GM23338 (cell line): ENCODE measurements around the gene SPTBN2. TPM values are rescaled to one million over a fixed set of nuclear protein-coding genes. Genes with fewer than 3 reads are reported as not detected.

Experiments used
- ATAC-seq: fragments of 200-7000 bp; cut with Tn5 transposase; 3 replicates; pipeline ENCODE4 v1.9.1; 2020
- DNase-seq: peaks from one replicate; pipeline ENCODE4 v3.0.0-alpha.2; 2015; ENCODE audit warnings: low spot score
- H2AFZ ChIP-seq: fragments of 200-600 bp; sonication (generic); 2 replicates; pipeline ENCODE4 v1.8.0; 2016; ENCODE audit warnings: antibody characterized with exemption, mild to moderate bottlenecking, moderate library complexity
- H3F3A ChIP-seq: fragments of 200-600 bp; sonication (generic); replicated peaks from 2 replicates; pipeline ENCODE4 v1.8.0; 2017; ENCODE audit warnings: antibody characterized with exemption, mixed run types, low read depth
- H3K27ac ChIP-seq: fragments of 200-600 bp; sonication (generic); 2 replicates; pipeline ENCODE4 v1.6.1; 2016; ENCODE audit warnings: low read depth
- H3K27me3 ChIP-seq: fragments of 200-600 bp; sonication (generic); 2 replicates; pipeline ENCODE4 v1.8.0; 2016; ENCODE audit warnings: mild to moderate bottlenecking, mixed run types, moderate library complexity; ENCODE audit not compliant: insufficient read depth
- H3K36me3 ChIP-seq: fragments of 200-600 bp; sonication (generic); 2 replicates; pipeline ENCODE4 v1.8.0; 2016; ENCODE audit warnings: mild to moderate bottlenecking; ENCODE audit not compliant: insufficient read depth
- H3K4me1 ChIP-seq: fragments of 200-600 bp; sonication (generic); 2 replicates; pipeline ENCODE4 v1.8.0; 2016; ENCODE audit warnings: mild to moderate bottlenecking, moderate library complexity; ENCODE audit not compliant: insufficient read depth
- H3K4me2 ChIP-seq: fragments of 200-600 bp; sonication (generic); 2 replicates; pipeline ENCODE4 v1.7.1; 2017; ENCODE audit warnings: mixed run types
- H3K4me3 ChIP-seq: fragments of 200-600 bp; sonication (generic); 2 replicates; pipeline ENCODE4 v1.6.1; 2016; ENCODE audit warnings: mixed run types
- H3K79me2 ChIP-seq: fragments of 200-600 bp; sonication (generic); replicated peaks from 2 replicates; pipeline ENCODE4 v1.8.0; 2017; ENCODE audit warnings: mild to moderate bottlenecking; ENCODE audit not compliant: insufficient read depth
- H3K9me2 ChIP-seq: fragments of 200-600 bp; sonication (generic); 2 replicates; pipeline ENCODE4 v1.8.0; 2017; ENCODE audit not compliant: insufficient read depth
- H4K20me1 ChIP-seq: fragments of 200-600 bp; sonication (generic); replicated peaks from 2 replicates; pipeline ENCODE4 v1.8.0; 2017; ENCODE audit warnings: mild to moderate bottlenecking; ENCODE audit not compliant: insufficient read depth
- H3K27ac Mint-ChIP-seq: 2 replicates; pipeline ENCODE4 v1.8.0; 2020; ENCODE audit warnings: inconsistent platforms, mild to moderate bottlenecking, moderate library complexity, mixed read lengths
- H3K27me3 Mint-ChIP-seq: 3 replicates; pipeline ENCODE4 v1.8.0; 2022; ENCODE audit warnings: low read depth, mild to moderate bottlenecking, moderate library complexity, mixed read lengths, inconsistent platforms; ENCODE audit not compliant: insufficient read depth, poor library complexity
- H3K36me3 Mint-ChIP-seq: 3 replicates; pipeline ENCODE4 v1.8.0; 2021; ENCODE audit warnings: low read depth, mild to moderate bottlenecking, inconsistent platforms, moderate library complexity, mixed read lengths
- H3K4me1 Mint-ChIP-seq: 3 replicates; pipeline ENCODE4 v1.8.0; 2020; ENCODE audit warnings: mild to moderate bottlenecking, inconsistent platforms, mixed read lengths
- H3K4me3 Mint-ChIP-seq: 3 replicates; pipeline ENCODE4 v1.8.0; 2021; ENCODE audit warnings: moderate library complexity, mild to moderate bottlenecking, inconsistent platforms, mixed read lengths
- H3K9me3 Mint-ChIP-seq: 3 replicates; pipeline ENCODE4 v1.8.0; 2020; ENCODE audit warnings: moderate library complexity, mild to moderate bottlenecking, inconsistent platforms, mixed read lengths
- CREB1 ChIP-seq: fragments of 250-450 bp; sonication (Bioruptor Pico); IDR thresholded peaks from 2 replicates; pipeline ENCODE4 v1.5.0; 2020; ENCODE audit warnings: low read depth, mild to moderate bottlenecking, moderate library complexity
- ETS1 ChIP-seq: IDR thresholded peaks from 2 replicates; pipeline ENCODE4 v1.6.1; 2016; ENCODE audit warnings: antibody characterized with exemption
- EZH2 ChIP-seq: fragments of 200-600 bp; sonication (generic); IDR thresholded peaks from one replicate; pipeline ENCODE4 v1.8.0; 2017; ENCODE audit warnings: antibody characterized with exemption, mild to moderate bottlenecking, low read depth; ENCODE audit not compliant: unreplicated experiment
- EZH2phosphoT487 ChIP-seq: fragments of 200-600 bp; sonication (generic); IDR thresholded peaks from one replicate; pipeline ENCODE4 v1.8.1; 2018; ENCODE audit warnings: antibody characterized with exemption; ENCODE audit not compliant: unreplicated experiment
- JUNB ChIP-seq: IDR thresholded peaks from one replicate; pipeline ENCODE4 v1.6.1; 2016; ENCODE audit warnings: antibody characterized with exemption; ENCODE audit not compliant: unreplicated experiment
- NANOG ChIP-seq: IDR thresholded peaks from 2 replicates; pipeline ENCODE4 v1.6.1; 2016; ENCODE audit warnings: antibody characterized with exemption, borderline replicate concordance
- POLR2AphosphoS5 ChIP-seq: IDR thresholded peaks from 2 replicates; pipeline ENCODE4 v1.6.1; 2016; ENCODE audit warnings: antibody characterized with exemption, low read depth
- STAT1 ChIP-seq: IDR thresholded peaks from one replicate; pipeline ENCODE4 v1.6.1; 2016; ENCODE audit warnings: antibody characterized with exemption; ENCODE audit not compliant: unreplicated experiment
- ZNF114 ChIP-seq: fragments of 250-450 bp; sonication (Bioruptor Pico); IDR thresholded peaks from 2 replicates; pipeline ENCODE4 v1.5.0; 2020; ENCODE audit warnings: mild to moderate bottlenecking, moderate library complexity
- ZNF331 ChIP-seq: fragments of 250-450 bp; sonication (Bioruptor Pico); IDR thresholded peaks from 2 replicates; pipeline ENCODE4 v1.5.0; 2020; ENCODE audit warnings: low read depth, mild to moderate bottlenecking, moderate library complexity
- polyA plus RNA-seq: library from polyadenylated mRNA; unstranded; fragments of >200 nt; fragmentation: Nextera tagmentation; extraction: Ambion mirVana; gene quantifications from 2 replicates; pipeline ENCODE4 v1.2.1, GENCODE V29; 2016
- total RNA-seq: library from RNA; depleted of rRNA; stranded (reverse); fragments of >200 nt; shearing (Covaris generic); gene quantifications from 2 replicates; pipeline ENCODE4 v1.2.3, GENCODE V29; 2014
- TF ChIP-seq, protein P1 (sequence below): fragments of 250-450 bp; sonication (Bioruptor Pico); IDR thresholded peaks from 2 replicates; pipeline ENCODE4 v1.5.0; 2020; ENCODE audit warnings: mild to moderate bottlenecking, moderate library complexity
- TF ChIP-seq, protein P2 (sequence below), 2 experiments: fragments of 200-600 bp in 1 of 2; sonication (generic) in 1 of 2; conservative IDR thresholded peaks; 2 replicates each; pipeline versions ENCODE4 v1.5.1 to v1.6.1; 2016 to 2017; ENCODE audit warnings: antibody characterized with exemption in 2 of 2, low read depth in 2 of 2, mild to moderate bottlenecking in 2 of 2, moderate library complexity in 1 of 2

Gene SPTBN2
- total and polyA plus RNA-seq, 2 experiments from 2014 or later: 7.7 to 49.1 TPM

DNA sequence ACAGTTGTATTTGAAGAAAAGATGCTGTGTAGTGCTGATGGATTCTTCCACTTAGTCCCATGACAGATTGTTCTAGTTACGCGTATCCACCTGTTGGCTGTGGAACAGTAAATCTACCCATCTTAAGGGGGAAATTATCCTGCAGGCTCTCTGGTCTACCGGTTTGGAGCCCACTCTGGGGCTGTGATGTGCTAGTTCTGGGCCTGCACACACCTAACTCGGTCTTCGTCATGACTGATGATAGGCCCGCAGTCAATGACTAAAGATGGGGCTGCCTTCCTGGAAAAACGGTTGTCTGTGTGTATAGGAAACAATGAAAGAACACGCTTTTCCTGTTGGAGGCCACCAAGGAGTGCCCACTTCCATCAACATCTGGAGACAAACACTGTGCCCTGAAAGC is 45.1 kb downstream of the SPTBN2 start (continued):
- no peak for TF ChIP-seq ZNF331 (CRISPR knock-in tag)

DNA sequence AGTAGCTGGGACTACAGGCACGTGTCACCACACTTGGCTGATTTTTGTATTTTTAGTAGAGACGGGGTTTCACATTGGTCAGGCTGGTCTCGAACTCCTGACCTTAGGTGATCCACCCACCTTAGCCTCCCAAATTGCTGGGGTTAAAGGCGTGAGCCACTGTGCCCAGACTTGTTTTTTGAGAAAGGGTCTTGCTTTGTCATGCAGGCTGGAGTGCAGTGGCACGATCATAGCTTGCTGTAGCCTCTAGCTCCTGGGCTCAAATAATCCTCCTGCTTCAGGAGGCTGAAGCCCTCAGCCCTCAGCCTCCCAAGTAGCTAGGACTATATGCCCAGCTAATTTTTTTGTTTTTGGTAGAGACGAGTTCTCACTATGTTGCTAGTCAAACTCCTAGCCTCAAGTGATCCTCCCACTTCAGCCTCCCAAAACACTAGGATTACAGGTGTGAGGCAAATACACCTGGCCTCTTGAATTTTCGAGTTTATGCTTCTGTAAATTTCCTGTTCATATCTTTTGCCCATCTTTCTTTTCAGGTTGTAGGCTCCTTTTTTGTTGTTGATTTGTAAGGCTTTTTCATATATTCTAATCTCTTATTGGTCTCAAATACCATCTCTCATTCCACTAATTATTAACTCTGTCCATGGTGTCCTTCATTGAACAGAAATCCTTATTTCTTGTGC is 47.9 kb downstream of the SPTBN2 start:
- DNase-seq (no peak), ATAC-seq (no peak)
- Histone ChIP-seq H3K27ac (no peak overlapping the region), H3K4me1 (peaks cover 11% of the 10 kb centered on the region), H3K9me2 (no peaks in the 10 kb centered on the region), H3K4me2 (no peak overlapping the region), H3K36me3 (no peaks in the 10 kb centered on the region), H3K4me3 (no peak overlapping the region), H3K79me2 (peaks cover 11% of the 10 kb centered on the region), H3K27me3 (no peaks in the 10 kb centered on the region), H4K20me1 (no peaks in the 10 kb centered on the region; the same call in 1 of the 2 replicates), H2AFZ (no peak overlapping the region), H3F3A (peaks cover 4% of the 10 kb centered on the region; the same call in 1 of the 2 replicates)
- H3K4me1 Mint-ChIP-seq: peaks cover 16% of the 10 kb centered on the region
- H3K36me3 Mint-ChIP-seq: peaks cover 24% of the 10 kb centered on the region
- no peak overlapping the region for H3K27ac Mint-ChIP-seq
- no peak overlapping the region for H3K4me3 Mint-ChIP-seq
- H3K27me3 Mint-ChIP-seq: peaks cover 16% of the 10 kb centered on the region
- no peaks in the 10 kb centered on the region; the same call in 1 of the 3 replicates for H3K9me3 Mint-ChIP-seq
- TF ChIP-seq EZH2phosphoT487 (no peak), ZNF331 (CRISPR knock-in tag) (no peak), STAT1 (no peak), CREB1 (CRISPR knock-in tag) (no peak), ETS1 (no peak), JUNB (no peak), NANOG (no peak), POLR2AphosphoS5 (no peak), ZNF114 (CRISPR knock-in tag) (no peak), EZH2 (no peak)
- TF ChIP-seq, protein P1, sequence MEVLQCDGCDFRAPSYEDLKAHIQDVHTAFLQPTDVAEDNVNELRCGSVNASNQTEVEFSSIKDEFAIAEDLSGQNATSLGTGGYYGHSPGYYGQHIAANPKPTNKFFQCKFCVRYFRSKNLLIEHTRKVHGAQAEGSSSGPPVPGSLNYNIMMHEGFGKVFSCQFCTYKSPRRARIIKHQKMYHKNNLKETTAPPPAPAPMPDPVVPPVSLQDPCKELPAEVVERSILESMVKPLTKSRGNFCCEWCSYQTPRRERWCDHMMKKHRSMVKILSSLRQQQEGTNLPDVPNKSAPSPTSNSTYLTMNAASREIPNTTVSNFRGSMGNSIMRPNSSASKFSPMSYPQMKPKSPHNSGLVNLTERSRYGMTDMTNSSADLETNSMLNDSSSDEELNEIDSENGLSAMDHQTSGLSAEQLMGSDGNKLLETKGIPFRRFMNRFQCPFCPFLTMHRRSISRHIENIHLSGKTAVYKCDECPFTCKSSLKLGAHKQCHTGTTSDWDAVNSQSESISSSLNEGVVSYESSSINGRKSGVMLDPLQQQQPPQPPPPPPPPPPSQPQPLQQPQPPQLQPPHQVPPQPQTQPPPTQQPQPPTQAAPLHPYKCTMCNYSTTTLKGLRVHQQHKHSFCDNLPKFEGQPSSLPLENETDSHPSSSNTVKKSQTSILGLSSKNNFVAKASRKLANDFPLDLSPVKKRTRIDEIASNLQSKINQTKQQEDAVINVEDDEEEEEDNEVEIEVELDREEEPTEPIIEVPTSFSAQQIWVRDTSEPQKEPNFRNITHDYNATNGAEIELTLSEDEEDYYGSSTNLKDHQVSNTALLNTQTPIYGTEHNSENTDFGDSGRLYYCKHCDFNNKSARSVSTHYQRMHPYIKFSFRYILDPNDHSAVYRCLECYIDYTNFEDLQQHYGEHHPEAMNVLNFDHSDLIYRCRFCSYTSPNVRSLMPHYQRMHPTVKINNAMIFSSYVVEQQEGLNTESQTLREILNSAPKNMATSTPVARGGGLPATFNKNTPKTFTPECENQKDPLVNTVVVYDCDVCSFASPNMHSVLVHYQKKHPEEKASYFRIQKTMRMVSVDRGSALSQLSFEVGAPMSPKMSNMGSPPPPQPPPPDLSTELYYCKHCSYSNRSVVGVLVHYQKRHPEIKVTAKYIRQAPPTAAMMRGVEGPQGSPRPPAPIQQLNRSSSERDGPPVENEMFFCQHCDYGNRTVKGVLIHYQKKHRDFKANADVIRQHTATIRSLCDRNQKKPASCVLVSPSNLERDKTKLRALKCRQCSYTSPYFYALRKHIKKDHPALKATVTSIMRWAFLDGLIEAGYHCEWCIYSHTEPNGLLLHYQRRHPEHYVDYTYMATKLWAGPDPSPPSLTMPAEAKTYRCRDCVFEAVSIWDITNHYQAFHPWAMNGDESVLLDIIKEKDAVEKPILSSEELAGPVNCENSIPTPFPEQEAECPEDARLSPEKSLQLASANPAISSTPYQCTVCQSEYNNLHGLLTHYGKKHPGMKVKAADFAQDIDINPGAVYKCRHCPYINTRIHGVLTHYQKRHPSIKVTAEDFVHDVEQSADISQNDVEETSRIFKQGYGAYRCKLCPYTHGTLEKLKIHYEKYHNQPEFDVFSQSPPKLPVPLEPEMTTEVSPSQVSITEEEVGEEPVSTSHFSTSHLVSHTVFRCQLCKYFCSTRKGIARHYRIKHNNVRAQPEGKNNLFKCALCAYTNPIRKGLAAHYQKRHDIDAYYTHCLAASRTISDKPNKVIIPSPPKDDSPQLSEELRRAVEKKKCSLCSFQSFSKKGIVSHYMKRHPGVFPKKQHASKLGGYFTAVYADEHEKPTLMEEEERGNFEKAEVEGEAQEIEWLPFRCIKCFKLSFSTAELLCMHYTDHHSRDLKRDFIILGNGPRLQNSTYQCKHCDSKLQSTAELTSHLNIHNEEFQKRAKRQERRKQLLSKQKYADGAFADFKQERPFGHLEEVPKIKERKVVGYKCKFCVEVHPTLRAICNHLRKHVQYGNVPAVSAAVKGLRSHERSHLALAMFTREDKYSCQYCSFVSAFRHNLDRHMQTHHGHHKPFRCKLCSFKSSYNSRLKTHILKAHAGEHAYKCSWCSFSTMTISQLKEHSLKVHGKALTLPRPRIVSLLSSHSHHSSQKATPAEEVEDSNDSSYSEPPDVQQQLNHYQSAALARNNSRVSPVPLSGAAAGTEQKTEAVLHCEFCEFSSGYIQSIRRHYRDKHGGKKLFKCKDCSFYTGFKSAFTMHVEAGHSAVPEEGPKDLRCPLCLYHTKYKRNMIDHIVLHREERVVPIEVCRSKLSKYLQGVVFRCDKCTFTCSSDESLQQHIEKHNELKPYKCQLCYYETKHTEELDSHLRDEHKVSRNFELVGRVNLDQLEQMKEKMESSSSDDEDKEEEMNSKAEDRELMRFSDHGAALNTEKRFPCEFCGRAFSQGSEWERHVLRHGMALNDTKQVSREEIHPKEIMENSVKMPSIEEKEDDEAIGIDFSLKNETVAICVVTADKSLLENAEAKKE (CRISPR knock-in tag): no peak
- TF ChIP-seq, protein P2, sequence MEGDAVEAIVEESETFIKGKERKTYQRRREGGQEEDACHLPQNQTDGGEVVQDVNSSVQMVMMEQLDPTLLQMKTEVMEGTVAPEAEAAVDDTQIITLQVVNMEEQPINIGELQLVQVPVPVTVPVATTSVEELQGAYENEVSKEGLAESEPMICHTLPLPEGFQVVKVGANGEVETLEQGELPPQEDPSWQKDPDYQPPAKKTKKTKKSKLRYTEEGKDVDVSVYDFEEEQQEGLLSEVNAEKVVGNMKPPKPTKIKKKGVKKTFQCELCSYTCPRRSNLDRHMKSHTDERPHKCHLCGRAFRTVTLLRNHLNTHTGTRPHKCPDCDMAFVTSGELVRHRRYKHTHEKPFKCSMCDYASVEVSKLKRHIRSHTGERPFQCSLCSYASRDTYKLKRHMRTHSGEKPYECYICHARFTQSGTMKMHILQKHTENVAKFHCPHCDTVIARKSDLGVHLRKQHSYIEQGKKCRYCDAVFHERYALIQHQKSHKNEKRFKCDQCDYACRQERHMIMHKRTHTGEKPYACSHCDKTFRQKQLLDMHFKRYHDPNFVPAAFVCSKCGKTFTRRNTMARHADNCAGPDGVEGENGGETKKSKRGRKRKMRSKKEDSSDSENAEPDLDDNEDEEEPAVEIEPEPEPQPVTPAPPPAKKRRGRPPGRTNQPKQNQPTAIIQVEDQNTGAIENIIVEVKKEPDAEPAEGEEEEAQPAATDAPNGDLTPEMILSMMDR (conservative IDR thresholded peaks at IDR 0.05; ENCODE audit: low read depth in 2 of 2): no peak
